Keratinocyte (primary cell): Measurements from ENCODE around the gene KLHDC8B.

ENCODE experiments used
- CTCF ChIP-seq, 3 experiments: IDR thresholded peaks in 1 of 3; conservative IDR thresholded peaks in 1 of 3; optimal IDR thresholded peaks in 1 of 3; 2 replicates in 2 of 3; 3 replicates in 1 of 3; pipeline versions ENCODE3 to v1.5.1; 2011; ENCODE audit warnings: low read length in 3 of 3, mild to moderate bottlenecking in 3 of 3, moderate library complexity in 2 of 3, control low read depth in 1 of 3, inconsistent platforms in 1 of 3; ENCODE audit not compliant: insufficient read depth in 2 of 3; ENCODE audit errors: extremely low read depth in 1 of 3
- EZH2 ChIP-seq: IDR thresholded peaks from one replicate; pipeline ENCODE4 v1.6.1; 2012; ENCODE audit warnings: inconsistent platforms, mild to moderate bottlenecking, low read length, moderate library complexity

GRCh38 chr3:49151610-49152009 lies 19.8 kb upstream of the KLHDC8B start:
- TF ChIP-seq CTCF (optimal IDR thresholded peaks at IDR 0.05 in 1 of 3, IDR thresholded peaks at IDR 0.05 in 1 of 3, conservative IDR thresholded peaks at IDR 0.05 in 1 of 3; ENCODE audit: extremely low read depth in 1 of 3, insufficient read depth in 2 of 3, low read length in 3 of 3) (no peak), EZH2 (no peak)
